UCSD-AML1 (cell line): ENCODE data around the gene BET1.

Source experiments
- DNase-seq: peaks from one replicate; lab custom pipeline; 2025; ENCODE audit not compliant: unreplicated experiment; lab: John Stamatoyannopoulos, UW

The BET1 gene

DNA sequence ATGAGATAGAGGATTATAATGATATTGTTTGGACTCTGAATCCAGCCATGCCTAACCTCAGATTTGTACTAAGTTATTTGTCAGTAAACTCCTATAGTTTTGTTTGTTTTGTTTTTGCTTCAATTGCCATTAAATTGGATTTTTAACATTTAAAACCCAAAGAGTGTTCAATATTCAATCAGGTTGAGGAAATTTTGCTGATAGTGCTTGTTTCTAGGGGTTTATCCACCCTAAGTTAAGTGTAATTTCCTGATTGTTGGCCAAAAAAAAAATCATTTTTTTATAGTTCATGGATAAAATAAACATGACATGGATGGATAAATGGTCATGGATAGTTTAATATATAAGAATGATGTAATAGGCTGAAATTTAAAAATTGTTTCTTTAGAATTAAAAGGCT lies 11.4 kb upstream of the BET1 start:
- no peak for DNase-seq

- DNase-seq: no peak
These were observed 8.6 kb upstream of the BET1 start for GRCh38 chr7:94012746-94013145.

DNA sequence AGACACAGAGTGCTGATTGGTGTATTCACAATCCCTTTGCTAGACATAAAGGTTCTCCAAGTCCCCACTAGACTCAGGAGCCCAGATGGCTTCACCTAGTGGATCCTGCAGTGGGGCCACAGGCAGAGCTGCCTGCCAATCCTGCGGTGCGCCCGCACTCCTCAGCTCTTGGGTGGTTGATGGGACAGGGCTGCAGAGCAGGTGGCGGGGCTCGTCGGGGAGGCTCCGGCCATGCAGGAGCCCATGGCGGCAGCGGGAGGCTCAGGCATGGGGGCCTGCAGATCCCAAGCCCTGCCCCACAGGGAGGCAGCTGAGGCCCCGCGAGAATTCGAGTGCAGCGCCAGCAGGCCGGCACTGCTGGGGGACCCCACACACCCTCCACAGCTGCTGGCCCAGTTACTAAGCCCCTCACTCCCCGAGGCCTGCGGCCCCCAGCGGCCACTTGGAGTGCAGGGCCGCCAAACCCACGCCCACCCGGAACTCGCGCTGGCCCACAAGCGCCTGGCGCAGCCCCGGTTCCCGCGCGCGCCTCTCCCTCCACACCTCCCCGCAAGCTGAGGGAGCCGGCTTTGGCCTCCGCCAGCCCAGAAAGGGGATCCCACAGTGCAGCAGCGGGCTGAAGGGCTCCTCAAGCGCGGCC lies 7.7 kb upstream of the BET1 start:
- DNase-seq: no peak

- DNase-seq: no peak
These were observed 4.4 kb upstream of the BET1 start for GRCh38 chr7:94008537-94008936.

GRCh38 chr7:94005753-94006152 lies 1.6 kb upstream of the BET1 start:
- no peak for DNase-seq

DNA sequence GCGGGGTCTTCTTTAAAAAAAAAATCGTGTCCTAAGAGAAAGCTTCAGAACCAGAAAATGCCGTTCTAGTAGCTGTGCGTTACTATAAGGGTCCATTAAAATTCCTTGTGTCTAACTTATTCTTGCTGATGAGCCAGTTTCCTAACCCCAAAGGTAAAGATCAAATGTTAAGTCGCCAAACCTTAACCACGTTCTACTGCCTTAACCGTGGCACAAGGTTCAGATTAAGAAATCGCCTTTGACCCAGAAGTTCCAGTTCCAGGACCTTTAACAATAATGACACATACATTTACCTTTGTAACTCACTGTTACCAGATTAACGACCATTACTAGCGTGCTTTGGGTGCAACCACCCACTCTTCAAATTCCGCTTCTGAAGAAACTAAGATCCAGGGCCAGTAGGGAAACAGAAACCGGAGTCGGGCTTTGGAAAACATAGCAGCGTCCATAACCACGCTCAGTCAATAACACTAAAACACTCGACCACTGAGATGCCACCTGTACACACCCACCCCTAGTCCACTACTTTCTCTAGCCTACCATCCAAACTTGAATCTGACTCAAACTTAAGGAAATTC lies 620 bp downstream of the BET1 start:
- DNase-seq: no peak

DNA sequence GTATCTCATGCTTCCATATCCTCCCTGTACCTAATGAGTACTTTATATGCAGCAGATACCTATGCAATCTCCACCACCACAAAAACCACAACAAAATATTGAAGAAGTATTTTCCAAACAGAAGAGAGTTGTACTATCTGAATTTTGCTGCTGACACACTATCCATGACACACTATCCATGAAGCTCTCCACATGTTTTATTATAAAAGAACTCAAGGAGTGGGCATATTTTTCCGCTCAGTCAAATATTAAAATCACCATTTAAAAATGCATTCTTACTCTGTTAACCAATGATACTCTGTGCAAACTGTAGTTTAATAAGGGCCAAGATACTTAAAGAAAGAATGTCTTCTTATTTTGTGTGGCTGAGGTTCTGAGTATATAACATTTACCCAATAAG lies 2.8 kb downstream of the BET1 start:
- DNase-seq: no peak

DNA sequence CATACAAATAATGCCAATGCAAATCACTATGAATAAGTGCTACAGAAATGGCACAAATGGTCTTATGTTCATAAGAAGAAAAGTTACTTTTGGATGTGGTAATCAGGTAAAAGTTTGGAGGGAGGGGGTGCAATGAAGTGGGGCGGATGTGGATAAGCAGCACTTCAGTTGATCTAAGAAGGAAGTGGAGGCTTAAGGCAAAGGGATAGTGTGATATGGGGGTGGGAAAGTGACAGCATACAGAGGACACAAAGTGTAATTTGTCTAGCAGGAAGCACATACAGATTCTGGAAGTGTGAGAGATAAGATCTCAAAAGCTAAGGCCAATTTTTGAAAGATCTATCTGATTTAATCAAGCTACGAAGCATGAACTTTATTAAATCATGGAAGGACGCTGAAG lies 6.3 kb downstream of the BET1 start:
- no peak for DNase-seq

DNA sequence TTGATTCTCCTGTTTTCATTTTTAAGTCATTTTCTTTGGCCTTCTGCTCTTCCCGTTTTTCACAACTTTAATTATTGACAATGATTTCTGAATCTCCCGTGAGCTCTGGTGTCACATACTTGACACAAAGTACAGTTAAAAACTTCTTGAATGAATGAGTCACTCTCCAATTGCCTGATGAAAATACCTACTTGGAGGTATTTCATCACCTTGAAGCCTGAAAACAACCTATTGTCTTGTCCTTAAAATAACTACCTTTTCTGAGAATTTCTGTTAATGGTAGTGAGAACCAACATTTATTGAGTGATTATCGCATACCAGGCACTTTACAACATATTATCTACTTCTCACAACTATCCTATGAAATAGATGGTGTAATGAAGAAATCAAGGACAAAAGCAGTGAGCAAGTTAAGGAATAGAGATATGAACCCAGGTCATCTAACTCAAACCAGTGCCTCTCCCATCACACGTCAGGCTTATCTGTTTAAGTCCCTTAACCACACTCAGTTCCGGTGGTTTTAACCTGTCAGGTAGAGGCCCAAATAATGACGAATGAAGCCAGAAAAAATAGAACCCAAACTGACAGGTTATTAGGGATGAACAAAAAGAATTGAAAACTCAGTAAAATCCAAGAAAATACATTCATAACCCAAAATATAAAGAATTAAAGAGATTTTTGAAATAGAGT lies 11.6 kb downstream of the BET1 start:
- DNase-seq: no peak

GRCh38 chr7:93987297-93987696 lies 16.9 kb downstream of the BET1 start:
- no peak for DNase-seq

DNA sequence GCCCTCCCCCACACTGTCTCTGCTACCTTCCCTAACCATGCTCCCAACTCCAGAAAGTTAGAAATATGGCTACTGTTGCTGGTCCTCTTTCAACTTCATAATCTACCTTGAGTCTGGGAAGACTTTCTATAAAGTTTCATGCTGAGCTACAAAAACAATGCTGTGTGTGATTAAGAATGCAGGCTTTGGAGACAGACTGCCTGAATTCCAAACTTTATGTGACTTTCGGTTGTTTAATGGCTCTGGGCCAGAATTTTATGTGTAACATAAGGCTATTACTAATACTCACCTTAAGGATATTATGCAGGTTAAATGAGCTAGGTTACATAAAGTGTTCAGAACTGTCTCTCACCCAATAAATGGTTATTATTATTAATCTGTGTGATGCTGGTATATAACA lies 19.1 kb downstream of the BET1 start:
- no peak for DNase-seq

DNA sequence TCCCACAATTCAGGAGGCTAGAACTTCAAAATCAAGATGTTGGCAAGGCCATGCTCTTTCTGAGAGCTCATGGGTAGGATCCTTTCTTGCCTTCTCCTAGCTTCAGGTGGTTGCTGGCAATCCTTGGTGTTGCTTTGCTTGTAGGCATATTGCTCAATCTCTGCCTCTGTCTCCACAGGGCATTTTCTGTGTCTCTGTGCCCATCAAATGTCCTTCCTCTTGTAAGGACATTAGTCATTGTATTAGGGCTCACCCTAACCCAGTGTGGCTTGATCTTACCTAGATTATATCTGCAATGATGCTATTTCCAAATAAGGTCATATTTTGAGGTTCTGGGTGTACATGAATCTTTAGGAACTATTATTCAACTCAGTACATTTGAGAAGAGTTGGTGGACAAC lies 20.1 kb downstream of the BET1 start:
- no peak for DNase-seq

- no peak for DNase-seq
These were observed 22.7 kb downstream of the BET1 start for GRCh38 chr7:93981480-93981874.

DNA sequence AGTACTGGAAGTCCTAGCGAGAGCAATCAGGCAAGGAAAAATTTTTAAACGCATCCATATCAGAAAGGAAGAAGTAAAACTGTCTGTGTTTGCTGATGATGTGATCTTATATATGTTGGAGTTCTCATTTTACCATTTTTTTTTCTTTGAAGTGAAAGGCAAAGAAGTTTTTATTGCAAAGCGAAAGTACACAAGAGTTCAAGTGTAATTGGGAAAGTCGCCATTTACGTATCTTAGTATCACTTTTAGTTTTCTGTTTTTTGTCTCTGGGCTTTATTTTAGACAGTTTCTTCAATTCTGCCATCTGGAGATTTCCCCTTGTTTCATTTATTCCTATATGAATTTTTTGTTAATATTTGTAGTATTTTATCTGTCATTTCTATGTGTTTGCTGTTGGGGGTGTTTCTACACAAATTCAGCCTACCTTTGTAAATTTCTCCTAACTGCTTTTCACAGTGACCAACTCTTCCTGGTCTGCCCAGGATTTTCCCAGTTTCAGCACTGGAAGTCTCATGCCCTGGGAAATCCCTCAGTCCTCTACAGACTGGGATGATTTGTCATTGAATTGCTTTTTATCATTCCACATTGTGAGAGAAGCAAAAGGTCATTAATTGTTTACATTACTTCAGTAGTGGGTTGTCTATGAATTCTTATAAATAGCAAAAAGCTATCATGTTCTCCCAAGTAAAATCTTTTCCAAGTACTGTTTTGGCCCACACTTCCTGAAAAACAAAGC lies 23.2 kb downstream of the BET1 start:
- no peak for DNase-seq

- DNase-seq: no peak
These were observed 26.8 kb downstream of the BET1 start for GRCh38 chr7:93977211-93977950.

DNA sequence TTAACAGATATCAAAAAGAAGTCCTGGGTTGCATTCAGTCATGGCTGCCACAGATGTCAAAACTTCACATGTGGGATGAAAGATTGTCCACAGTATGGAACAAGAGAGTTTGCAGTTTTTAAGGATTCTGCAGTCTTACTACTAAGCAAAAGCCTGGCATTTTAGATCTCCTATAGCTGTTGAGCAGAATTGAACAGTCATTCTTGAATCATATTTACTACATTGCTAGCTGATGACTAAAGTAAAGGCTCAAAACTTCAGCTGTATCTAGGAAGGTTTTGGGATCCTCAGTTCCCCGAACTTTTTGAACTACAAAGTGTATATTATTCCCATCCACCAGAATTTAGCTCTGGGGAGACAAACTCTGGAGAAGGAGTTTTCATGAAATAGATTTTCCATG lies 31.0 kb downstream of the BET1 start:
- no peak for DNase-seq

DNA sequence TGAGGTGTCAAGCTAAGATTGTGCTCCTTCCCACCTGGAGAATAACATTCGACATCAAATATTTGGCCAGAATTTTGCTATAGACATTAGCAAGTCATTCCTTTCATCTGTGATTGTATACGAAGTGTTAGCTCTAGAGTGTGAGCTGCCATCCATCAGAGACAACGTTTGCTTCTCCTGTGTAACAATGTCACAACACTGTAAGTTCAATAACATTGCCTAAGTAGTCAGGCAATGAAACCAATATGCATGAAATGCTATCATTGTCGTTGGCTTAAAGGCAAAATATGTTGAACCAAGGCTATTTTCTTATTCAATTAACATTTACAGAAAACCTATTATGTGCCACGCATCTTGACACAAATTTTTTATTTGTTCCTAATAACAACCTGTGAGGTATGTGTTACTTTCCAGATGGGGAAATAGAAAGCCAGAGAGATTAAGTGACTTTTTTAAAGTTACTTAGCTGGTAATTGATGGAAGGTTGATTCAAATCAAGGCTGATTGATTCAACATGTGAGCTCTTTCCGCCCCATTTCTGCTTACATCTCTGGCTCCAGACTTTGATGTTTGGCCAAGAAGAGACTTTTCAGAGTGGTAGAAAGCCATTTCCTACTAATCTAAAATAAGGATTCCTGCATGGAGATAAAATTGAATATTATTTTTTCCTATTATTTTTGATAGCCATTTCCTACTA lies 32.0 kb downstream of the BET1 start:
- no peak for DNase-seq

- no peak for DNase-seq
These were observed 35.1 kb downstream of the BET1 start for GRCh38 chr7:93968911-93969620.

DNA sequence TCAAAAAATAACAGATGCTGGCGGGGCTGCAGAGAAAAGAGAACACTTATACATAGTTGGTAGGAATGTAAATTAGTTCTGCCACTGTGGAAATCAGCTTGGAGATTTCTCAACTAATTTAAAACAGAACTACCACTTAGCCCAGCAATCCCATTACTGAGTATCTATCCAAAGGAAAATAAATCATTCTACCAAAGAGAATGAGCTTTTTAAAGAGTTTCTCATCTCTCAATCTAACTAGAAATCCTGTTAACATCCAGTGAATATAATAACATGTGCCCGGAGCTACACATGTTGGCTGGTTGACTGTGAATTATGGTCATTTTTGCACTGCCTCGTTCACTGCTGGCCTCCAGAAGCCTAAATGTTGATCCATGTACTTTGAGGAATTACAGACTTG lies 39.3 kb downstream of the BET1 start:
- DNase-seq: no peak

DNA sequence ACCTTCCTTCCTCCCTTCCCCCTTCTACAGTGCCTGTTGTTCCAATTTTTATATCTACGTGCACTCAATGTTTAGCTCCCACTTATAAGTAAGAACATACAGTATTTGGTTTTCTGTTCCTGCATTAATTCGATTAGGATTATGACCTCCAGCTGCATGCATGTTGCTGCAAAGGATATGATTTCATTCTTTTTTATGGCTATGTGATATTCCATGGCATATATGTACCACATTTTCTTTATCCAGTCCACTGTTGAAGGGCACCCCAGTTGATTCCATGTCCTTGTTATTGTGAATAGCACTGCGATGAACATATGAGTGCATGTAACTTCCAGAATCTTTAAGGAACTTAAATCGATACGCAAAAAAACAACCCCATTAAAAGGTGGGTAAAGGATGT lies 39.9 kb downstream of the BET1 start:
- no peak for DNase-seq
